Panc1 (cell line): ENCODE measurements around the gene ABCA1.

ENCODE experiments used
- CTCF ChIP-seq: fragments of 450-650 bp; IDR thresholded peaks from 2 replicates; pipeline ENCODE4 v1.5.1; 2017; ENCODE audit warnings: mild to moderate bottlenecking
- POLR2AphosphoS5 ChIP-seq: IDR thresholded peaks from 2 replicates; pipeline ENCODE4 v1.6.1; 2012; ENCODE audit warnings: mild to moderate bottlenecking, low read depth, low read length, moderate library complexity
- SIN3A ChIP-seq: IDR thresholded peaks from 2 replicates; pipeline ENCODE4 v1.6.1; 2012; ENCODE audit warnings: low read depth, mild to moderate bottlenecking, low read length, moderate library complexity, borderline replicate concordance; ENCODE audit not compliant: insufficient read depth
- TCF7L2 ChIP-seq: IDR thresholded peaks from 2 replicates; pipeline ENCODE4 v1.6.1; 2011; ENCODE audit warnings: mild to moderate bottlenecking, low read depth, low read length, inconsistent platforms
- TF ChIP-seq, protein P1 (sequence below), 2 experiments: IDR thresholded peaks; 2 replicates each; pipeline ENCODE4 v1.6.1; 2011 to 2012; ENCODE audit warnings: low read depth in 2 of 2, control low read depth in 1 of 2, low read length in 1 of 2, mild to moderate bottlenecking in 1 of 2, moderate library complexity in 1 of 2; ENCODE audit not compliant: insufficient read depth in 1 of 2

DNA sequence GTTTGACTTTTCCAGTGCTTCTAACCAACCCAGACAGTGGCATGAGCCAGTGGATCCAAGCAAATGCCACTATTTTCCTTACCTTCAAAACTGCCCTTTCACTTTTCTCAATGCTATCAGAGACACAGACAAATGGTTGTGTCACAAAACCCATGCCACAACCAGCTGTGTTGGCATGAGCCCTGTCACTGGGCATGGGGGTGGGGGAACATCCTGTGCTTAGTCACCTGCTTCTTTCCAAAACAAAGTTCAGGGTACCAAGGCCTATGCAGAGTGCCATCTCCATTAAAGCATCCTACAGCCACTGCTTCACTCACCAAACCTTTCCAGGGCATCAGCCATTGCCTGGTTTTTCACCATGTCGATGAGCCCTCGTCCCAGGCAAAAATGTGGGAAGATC is 133.9 kb downstream of the ABCA1 start:
- TF ChIP-seq POLR2AphosphoS5: no peak
- TF ChIP-seq CTCF: no peak
- TF ChIP-seq SIN3A: no peak
- TF ChIP-seq, protein P1, sequence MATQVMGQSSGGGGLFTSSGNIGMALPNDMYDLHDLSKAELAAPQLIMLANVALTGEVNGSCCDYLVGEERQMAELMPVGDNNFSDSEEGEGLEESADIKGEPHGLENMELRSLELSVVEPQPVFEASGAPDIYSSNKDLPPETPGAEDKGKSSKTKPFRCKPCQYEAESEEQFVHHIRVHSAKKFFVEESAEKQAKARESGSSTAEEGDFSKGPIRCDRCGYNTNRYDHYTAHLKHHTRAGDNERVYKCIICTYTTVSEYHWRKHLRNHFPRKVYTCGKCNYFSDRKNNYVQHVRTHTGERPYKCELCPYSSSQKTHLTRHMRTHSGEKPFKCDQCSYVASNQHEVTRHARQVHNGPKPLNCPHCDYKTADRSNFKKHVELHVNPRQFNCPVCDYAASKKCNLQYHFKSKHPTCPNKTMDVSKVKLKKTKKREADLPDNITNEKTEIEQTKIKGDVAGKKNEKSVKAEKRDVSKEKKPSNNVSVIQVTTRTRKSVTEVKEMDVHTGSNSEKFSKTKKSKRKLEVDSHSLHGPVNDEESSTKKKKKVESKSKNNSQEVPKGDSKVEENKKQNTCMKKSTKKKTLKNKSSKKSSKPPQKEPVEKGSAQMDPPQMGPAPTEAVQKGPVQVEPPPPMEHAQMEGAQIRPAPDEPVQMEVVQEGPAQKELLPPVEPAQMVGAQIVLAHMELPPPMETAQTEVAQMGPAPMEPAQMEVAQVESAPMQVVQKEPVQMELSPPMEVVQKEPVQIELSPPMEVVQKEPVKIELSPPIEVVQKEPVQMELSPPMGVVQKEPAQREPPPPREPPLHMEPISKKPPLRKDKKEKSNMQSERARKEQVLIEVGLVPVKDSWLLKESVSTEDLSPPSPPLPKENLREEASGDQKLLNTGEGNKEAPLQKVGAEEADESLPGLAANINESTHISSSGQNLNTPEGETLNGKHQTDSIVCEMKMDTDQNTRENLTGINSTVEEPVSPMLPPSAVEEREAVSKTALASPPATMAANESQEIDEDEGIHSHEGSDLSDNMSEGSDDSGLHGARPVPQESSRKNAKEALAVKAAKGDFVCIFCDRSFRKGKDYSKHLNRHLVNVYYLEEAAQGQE (IDR thresholded peaks at IDR 0.05; ENCODE audit: insufficient read depth in 1 of 2, low read depth in 2 of 2, low read length in 1 of 2): no peak
- no peak for TF ChIP-seq TCF7L2
